GM21619 (cell line): ENCODE data around the gene IMPACT.

Source experiments
- ATAC-seq: cut with Tn5 transposase; IDR thresholded peaks from one replicate; pipeline ENCODE4 v1.9.1; 2021; ENCODE audit not compliant: unreplicated experiment

IMPACT gene

GRCh38 chr18:24474406-24474805 lies 47.9 kb downstream of the IMPACT start:
- ATAC-seq = no peak

GRCh38 chr18:24475926-24476589 lies 49.6 kb downstream of the IMPACT start:
- ATAC-seq = no peak

- ATAC-seq = no peak
These were observed 52.9 kb downstream of the IMPACT start for GRCh38 chr18:24479371-24479770.

GRCh38 chr18:24482821-24483220 lies 56.4 kb downstream of the IMPACT start:
- ATAC-seq = no peak

- no peak for ATAC-seq
These were observed 59.2 kb downstream of the IMPACT start for GRCh38 chr18:24485681-24486080.

GRCh38 chr18:24486684-24487083 lies 60.2 kb downstream of the IMPACT start:
- no peak for ATAC-seq

GRCh38 chr18:24488824-24489493 lies 62.5 kb downstream of the IMPACT start:
- no peak for ATAC-seq

- ATAC-seq = no peak
These were observed 64.1 kb downstream of the IMPACT start for GRCh38 chr18:24490539-24490938.

GRCh38 chr18:24491927-24492834 lies 65.7 kb downstream of the IMPACT start:
- peak; percentile 81 for ATAC-seq

- ATAC-seq = no peak
These were observed 68.1 kb downstream of the IMPACT start for GRCh38 chr18:24494586-24494985.

- no peak for ATAC-seq
These were observed 70.7 kb downstream of the IMPACT start for GRCh38 chr18:24497031-24497754.

GRCh38 chr18:24499814-24500213 lies 73.3 kb downstream of the IMPACT start:
- ATAC-seq = no peak

- ATAC-seq = no peak
These were observed 73.7 kb downstream of the IMPACT start for GRCh38 chr18:24500217-24500616.

- ATAC-seq = no peak
These were observed 74.3 kb downstream of the IMPACT start for GRCh38 chr18:24500766-24501165.

GRCh38 chr18:24502667-24503523 lies 76.4 kb downstream of the IMPACT start:
- ATAC-seq = no peak
